Medulla oblongata (tissue), 1 donor: ENCODE measurements around the gene RBCK1.

Source experiments
- DNase-seq: peaks from one replicate; pipeline ENCODE4 v3.0.0-alpha.2; 2015; ENCODE audit errors: extremely low spot score

The RBCK1 gene

GRCh38 chr20:399182-399707, 8.9 kb upstream of the RBCK1 start:
- no peak for DNase-seq

- DNase-seq, result no peak
Measured at GRCh38 chr20:400128-400453, 8.0 kb upstream of the RBCK1 start.

GRCh38 chr20:400454-401275, 7.4 kb upstream of the RBCK1 start:
- DNase-seq, result no peak

GRCh38 chr20:401682-402495, 6.2 kb upstream of the RBCK1 start:
- no peak for DNase-seq

- no peak for DNase-seq
Measured at GRCh38 chr20:402496-402885, 5.6 kb upstream of the RBCK1 start.

- no peak for DNase-seq
Measured at GRCh38 chr20:402898-403581, 5.1 kb upstream of the RBCK1 start.

- no peak for DNase-seq
Measured at GRCh38 chr20:403582-403957, 4.5 kb upstream of the RBCK1 start.

GRCh38 chr20:404088-404487, 4.0 kb upstream of the RBCK1 start:
- no peak for DNase-seq

- DNase-seq, result no peak
Measured at GRCh38 chr20:406200-407132, 1.6 kb upstream of the RBCK1 start.

- DNase-seq, result peak; percentile 69
Measured at GRCh38 chr20:407133-407952, 756 bp upstream of the RBCK1 start.

GRCh38 chr20:408843-409696, 971 bp downstream of the RBCK1 start:
- DNase-seq, result no peak

- no peak for DNase-seq
Measured at GRCh38 chr20:409697-410559, 1.8 kb downstream of the RBCK1 start.

- DNase-seq, result no peak
Measured at GRCh38 chr20:412081-412480, 4.0 kb downstream of the RBCK1 start.

GRCh38 chr20:414161-414560, 6.1 kb downstream of the RBCK1 start:
- DNase-seq, result no peak

- DNase-seq, result no peak
Measured at GRCh38 chr20:415820-416322, 7.8 kb downstream of the RBCK1 start.

GRCh38 chr20:416950-417800, 9.1 kb downstream of the RBCK1 start:
- no peak for DNase-seq

GRCh38 chr20:417801-418342, 9.8 kb downstream of the RBCK1 start:
- no peak for DNase-seq
